SHP77 treated with DMSO at 0.1 percent for 48 hours (cell line): Measurements from ENCODE around the gene PHLDB2.
A peak's percentile ranks its signal among the peaks of the same experiment; 100 is the strongest.
"Not testable (repeated sequence)": the region's sequence is repeated elsewhere in the genome, so short reads cannot be mapped to it uniquely, and the experiment has no call there.

Source experiments
- DNase-seq: peaks from one replicate; lab custom pipeline; 2025; lab: John Stamatoyannopoulos, UW

The PHLDB2 gene

DNA sequence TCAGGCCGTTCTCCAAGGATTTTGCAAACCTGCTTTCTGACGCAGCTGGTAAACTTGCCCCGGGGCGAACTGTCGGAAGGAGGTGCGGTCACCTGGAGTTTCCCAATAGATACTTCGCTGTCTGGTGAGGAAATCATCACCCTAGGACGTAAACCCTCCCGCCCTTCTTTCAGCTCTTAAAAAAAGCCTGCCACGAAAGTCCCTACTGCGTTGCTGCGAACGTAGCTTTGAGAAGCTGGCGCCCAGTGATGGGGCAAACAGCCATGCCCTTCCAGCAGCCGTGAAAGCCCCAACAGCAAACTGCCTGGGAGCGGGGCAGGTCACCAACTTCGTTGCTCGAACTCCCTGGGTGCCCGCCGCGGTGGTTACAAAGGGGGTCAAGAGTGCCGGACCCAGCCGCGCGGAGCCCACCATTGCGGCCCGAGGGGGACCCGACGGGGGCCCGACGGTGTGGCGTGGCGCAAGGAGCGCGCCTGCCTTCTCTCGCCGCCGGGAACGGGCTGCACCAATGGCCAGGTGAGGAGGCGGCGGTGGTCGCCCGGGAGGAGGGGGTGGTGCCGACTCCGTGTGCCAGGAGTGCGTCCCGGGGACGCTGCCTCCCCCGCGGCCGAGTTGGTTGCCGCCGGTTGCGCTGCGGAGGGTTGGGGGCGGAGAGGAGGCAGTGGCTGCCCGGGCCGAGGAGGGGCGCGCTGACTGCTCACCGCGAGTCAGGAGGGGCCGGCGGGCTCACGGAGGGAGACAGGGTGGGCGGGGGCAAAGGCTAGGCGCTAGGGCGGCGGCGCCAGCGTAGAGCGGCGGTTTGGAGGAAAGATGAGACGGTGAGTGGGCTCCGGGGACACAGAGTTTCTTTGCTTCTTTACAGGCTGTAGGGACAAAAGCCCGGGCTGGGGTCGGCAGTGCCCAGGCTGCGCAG lies at the start of gene PHLDB2:
Gene PHLDB2, plus strand, starts transcription at position 205 of the 913 bp plus-strand sequence. CDS start 24,813 bp downstream, outside the sequence.
- DNase-seq: peak; percentile 28

DNA sequence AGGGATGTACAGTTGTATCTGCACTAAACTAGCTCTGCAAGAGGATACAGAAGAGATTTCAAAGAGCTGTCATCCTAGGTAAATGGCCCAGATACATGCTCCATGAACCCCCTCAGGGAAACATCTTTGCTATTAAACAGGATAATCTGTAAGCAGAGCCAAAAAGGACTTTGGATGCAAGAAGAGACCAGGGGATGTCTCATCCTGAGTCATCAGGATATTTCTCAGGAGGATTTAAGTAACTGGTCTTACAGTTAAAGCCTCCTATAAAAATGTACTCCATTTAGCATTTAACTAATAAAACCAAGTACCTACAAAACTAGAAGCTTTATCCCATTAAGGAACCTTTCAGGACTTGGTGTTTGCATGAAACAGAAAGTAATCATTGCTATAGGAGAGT lies 48.2 kb upstream of the PHLDB2 start:
- DNase-seq: no peak

- DNase-seq: no peak
Measured at GRCh38 chr3:111811811-111812210, 47.3 kb upstream of the PHLDB2 start.

- no peak for DNase-seq
Measured at GRCh38 chr3:111812701-111813100, 46.4 kb upstream of the PHLDB2 start.

GRCh38 chr3:111813441-111813840 lies 45.6 kb upstream of the PHLDB2 start:
- no peak for DNase-seq

- DNase-seq: no peak
Measured at GRCh38 chr3:111813979-111814378, 45.1 kb upstream of the PHLDB2 start.

DNA sequence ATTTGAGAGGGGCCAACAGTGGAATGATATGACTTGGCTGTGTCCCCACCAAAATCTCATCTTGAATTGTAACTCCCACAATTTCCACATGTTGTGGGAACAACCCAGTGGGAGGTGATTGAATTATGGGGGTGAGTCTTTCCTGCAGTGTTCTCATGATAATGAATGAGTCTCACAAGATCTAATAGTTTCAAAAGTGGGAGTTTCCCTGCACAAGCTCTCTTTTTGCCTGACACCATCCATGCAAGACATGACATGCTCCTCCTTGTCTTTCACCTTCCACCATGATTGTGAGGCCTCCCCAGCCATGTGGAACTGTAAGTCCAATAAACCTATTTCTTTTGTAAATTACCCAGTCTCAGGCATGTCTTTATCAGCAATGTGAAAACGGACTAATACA lies 42.3 kb upstream of the PHLDB2 start:
- not testable (repeated sequence) for DNase-seq

GRCh38 chr3:111819927-111820326 lies 39.1 kb upstream of the PHLDB2 start:
- no peak for DNase-seq

DNA sequence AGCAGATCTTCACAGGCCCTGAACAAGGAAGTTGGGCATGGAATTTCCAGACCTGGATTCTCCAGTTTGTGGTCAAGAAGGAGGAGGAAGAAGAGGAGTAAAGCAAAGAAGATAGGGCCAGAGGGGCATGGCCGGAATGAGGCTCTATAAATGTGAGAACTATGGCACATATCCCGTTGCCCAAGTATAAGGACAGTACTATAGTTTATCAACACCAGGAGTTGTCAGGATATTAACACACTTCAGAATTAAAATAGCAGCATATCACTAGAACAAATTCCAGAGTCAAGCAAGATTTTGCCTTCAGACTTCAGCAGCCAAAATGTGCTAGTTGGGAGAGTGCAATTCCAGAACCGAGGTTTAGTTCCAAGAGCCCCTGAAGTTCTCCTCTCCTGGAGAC lies 38.4 kb upstream of the PHLDB2 start:
- DNase-seq: no peak

- no peak for DNase-seq
Measured at GRCh38 chr3:111821891-111822290, 37.2 kb upstream of the PHLDB2 start.

GRCh38 chr3:111822804-111823203 lies 36.3 kb upstream of the PHLDB2 start:
- DNase-seq: no peak

- DNase-seq: no peak
Measured at GRCh38 chr3:111823341-111823855, 35.7 kb upstream of the PHLDB2 start.

- DNase-seq: no peak
Measured at GRCh38 chr3:111824351-111824750, 34.7 kb upstream of the PHLDB2 start.

- no peak for DNase-seq
Measured at GRCh38 chr3:111827871-111828270, 31.2 kb upstream of the PHLDB2 start.

DNA sequence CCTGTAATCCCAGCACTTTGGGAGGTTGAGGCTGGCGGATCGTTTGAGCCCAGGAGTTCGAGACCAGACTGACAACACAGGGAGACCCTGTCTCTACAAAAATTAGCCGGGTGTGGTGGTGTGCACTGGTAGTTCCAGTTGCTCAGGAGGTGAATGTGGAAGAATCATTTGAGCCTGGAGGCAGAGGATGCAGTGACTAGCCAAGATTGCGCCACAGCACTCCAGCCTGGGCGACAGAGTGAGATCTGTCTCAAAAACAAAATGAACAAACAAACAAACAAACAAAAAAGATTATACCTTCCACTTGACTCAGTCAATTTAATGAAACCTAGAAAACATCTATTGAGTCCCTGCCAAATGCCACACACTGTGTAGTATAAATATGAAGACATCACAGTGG lies 30.5 kb upstream of the PHLDB2 start:
- DNase-seq: no peak

DNA sequence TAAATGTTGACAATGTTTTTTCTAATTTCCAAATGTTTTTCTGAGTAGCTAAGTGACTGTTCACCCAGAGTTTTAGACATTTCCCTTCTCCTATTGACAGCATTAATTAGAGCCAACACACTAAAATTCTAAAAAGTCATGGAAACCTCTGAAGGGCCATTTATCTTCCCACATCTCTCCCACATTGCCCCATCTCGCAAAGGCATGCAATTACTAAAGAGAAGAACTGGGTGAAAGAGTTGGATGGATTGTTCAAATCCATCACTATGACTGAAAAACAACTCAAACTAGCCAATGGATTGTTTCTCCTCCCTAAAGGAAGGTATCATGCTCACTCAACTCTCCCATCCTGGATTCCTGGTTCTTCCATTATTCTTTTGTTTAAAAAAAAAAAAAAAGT lies 30.0 kb upstream of the PHLDB2 start:
- DNase-seq: no peak

DNA sequence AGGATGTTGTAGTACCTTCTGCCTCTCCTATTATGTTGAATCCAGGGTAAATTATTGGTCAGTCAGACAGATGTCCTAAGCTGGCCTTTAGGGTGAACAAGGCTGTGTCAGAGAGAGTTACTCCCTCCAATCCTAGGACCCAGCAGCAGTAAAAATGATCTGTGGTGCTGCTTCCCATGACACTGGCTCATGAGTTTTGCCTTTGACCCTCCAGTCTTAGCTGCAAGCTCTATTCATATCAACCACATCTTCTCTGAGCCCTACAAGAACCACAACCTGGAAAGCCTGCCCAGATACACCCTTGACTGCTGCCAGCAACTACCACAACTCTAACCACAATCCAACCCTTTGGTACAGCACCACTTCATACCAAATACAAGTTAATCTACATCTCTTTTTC lies 27.2 kb upstream of the PHLDB2 start:
- no peak for DNase-seq

DNA sequence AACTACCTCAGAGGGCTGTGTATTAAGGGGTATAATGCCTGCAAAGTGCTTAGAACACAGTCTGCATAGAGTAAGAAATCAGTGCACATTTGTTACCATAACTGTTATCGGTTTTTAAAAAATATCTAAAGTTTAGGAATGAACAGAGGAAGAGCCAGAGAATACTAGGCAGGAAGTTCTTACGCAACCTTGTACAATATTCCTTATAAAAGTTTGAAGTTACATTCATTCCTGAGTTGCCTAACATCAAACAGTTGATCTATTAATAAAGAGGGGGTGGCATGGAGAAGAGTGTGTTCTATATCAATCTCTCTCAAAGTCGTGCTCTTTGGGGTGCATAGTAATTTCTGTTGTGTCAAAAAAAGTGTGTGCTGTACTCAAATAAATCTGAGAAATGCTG lies 22.0 kb upstream of the PHLDB2 start:
- DNase-seq: no peak

DNA sequence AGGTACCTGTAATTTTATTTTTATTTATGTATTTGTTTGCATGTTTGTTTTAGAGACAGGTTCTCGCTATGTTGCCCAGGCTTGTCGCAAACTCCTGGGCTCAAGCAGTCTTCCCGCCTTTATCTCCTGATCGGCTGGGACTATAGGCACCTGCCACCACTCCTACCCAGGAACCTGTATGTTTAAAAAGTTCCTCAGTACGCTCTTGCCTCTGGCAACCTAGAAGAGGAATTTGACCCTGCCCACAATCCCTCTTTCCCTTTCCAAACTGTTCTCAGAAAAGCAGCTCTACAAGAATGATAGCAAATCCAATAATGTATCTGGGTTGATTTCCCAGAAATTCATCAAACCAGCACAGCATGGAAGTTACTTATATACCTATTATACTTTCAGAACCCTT lies 20.9 kb upstream of the PHLDB2 start:
- DNase-seq: no peak

DNA sequence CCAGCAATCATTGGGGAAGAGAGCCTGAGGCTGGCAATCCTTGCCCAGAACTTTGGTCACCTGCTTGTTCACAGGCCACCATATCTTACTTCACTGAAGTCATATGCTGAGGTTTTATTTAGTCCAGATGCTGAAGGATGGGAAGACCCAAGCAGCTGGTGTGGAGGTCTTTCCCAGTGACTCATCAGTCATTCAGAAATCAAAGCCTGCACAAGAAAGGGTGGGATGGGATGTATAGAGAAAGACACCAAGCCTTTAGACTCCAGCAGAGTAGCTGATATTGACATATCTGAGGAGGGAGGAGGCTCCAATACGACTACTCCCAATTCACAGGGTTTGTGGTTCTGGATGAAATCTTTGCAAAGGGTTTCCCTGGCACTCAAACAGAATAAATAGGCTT lies 13.0 kb upstream of the PHLDB2 start:
- no peak for DNase-seq

- no peak for DNase-seq
Measured at GRCh38 chr3:111846717-111847116, 12.3 kb upstream of the PHLDB2 start.

DNA sequence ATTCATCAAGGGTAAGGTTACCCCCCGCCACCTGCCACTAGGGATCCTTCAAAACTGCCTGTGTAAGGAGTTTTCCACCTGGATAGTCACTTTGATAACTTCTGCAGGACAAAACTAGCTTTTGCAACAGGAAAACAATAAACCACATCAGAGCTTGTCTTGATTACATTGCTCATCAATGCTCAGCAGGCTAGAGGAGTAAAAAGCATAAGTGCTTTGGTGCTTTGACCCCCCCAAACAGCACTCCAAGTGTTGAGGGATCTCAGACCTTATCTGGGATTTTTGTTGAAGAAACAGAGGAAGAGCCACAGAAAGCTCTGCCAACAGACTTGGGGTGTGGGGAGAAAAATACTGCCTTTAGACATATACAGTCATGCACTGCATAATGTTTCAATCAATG lies 10.8 kb upstream of the PHLDB2 start:
- no peak for DNase-seq

DNA sequence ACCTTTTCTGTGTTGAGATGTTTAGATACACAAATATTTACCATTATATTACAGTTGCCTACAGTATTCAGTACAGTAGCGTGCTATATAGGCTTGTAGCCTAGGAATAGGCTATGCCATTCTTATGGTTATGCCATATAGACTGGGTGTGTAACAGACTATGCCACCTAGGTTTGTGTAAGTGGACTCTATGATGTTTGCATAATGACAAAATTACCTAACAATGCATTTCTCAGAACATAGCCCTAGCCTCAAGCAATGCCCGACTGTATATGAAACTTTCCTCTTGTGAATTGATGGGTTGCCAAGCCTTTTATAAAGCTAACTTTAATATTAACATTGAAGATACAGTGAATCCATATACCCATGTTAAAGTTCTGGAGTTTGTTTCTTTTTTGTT lies 10.3 kb upstream of the PHLDB2 start:
- no peak for DNase-seq

DNA sequence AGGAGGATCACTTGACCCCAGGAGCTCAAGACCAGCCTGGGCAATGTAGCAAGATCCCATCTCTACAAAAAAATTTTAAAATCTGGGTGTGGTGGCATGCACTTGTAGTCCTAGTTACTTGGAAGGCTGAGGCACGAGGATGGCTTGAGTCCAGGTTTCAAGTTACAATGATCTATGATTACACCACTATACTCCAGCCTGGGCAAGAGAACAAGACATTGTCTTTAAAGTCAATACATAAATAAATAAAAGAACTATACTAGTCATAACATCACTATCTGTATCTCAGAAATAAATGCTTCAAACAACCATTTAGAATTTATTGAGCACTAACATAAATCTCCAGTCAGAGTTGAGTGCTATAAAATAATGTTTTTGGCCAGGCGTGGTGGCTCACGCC lies 8.5 kb upstream of the PHLDB2 start:
- no peak for DNase-seq
